Liver (tissue), 3 donors: ENCODE data around the gene PAPPA.

Experiments used
- TF ChIP-seq, protein P1 (sequence below): fragments of 150-350 bp; IDR thresholded peaks from 2 replicates; pipeline ENCODE4 v1.5.1; 2017; ENCODE audit warnings: improper control_type of control experiment, low read depth, low read length; ENCODE audit not compliant: missing input control
- TF ChIP-seq, protein P2 (sequence below): IDR thresholded peaks from 2 replicates; pipeline ENCODE4 v1.6.1; 2016; ENCODE audit warnings: antibody characterized with exemption
- donor health status: healthy.
- donor health status: healthy.

DNA sequence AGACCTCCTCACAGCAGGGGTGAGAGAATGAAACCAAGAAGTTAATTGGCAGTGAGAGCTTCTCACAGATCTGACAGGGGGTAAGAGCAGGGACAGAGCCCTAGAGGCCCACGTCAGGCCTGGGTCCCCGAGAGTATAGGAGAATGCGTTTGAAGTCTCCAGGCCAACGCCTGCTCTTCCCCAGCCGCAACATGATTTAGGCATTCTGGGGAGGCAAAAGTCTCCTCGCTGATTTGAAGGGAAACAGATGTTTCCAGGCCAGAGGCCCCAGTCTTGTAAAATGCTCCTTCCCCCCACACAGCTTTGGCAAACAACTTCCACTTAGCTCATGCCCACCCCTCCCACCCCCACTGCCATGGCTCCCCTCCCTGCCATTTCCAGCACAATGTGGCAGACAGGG is 294.3 kb downstream of the PAPPA start:
- TF ChIP-seq, protein P1, sequence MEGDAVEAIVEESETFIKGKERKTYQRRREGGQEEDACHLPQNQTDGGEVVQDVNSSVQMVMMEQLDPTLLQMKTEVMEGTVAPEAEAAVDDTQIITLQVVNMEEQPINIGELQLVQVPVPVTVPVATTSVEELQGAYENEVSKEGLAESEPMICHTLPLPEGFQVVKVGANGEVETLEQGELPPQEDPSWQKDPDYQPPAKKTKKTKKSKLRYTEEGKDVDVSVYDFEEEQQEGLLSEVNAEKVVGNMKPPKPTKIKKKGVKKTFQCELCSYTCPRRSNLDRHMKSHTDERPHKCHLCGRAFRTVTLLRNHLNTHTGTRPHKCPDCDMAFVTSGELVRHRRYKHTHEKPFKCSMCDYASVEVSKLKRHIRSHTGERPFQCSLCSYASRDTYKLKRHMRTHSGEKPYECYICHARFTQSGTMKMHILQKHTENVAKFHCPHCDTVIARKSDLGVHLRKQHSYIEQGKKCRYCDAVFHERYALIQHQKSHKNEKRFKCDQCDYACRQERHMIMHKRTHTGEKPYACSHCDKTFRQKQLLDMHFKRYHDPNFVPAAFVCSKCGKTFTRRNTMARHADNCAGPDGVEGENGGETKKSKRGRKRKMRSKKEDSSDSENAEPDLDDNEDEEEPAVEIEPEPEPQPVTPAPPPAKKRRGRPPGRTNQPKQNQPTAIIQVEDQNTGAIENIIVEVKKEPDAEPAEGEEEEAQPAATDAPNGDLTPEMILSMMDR, result no peak
- TF ChIP-seq, protein P2, sequence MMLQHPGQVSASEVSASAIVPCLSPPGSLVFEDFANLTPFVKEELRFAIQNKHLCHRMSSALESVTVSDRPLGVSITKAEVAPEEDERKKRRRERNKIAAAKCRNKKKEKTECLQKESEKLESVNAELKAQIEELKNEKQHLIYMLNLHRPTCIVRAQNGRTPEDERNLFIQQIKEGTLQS, result no peak
